Left lobe of liver (tissue), 1 donor: ENCODE data around the gene ELOVL1. TPM values are rescaled to one million over a fixed set of nuclear protein-coding genes. Genes with fewer than 3 reads are reported as not detected.

Experiments
- total RNA-seq: library from RNA; stranded (reverse); gene quantifications from one replicate; pipeline ENCODE4 v1.2.1, GENCODE V29; 2021
- donor health status: DM: no; HTN: yes; CAD: no.

Gene ELOVL1
- total RNA-seq, 1 donor from 2014 or later = 21.7 TPM

Other genes with a start within 250 kb of the ELOVL1 start
- 76.1 TPM for gene EBNA1BP2, start 195.7 kb downstream of the ELOVL1 start, total RNA-seq
- gene CFAP57, start 195.7 kb downstream of the ELOVL1 start, total RNA-seq = not detected
- gene TMEM125, start 98.0 kb downstream of the ELOVL1 start, total RNA-seq = 0.45 TPM
- gene C1orf210, start 82.4 kb downstream of the ELOVL1 start, total RNA-seq = 2.6 TPM
- gene TIE1, start 67.0 kb downstream of the ELOVL1 start, total RNA-seq = 8.5 TPM
- 0.15 TPM for gene MPL, start 30.2 kb downstream of the ELOVL1 start, total RNA-seq
- 0.78 TPM for gene CDC20, start 9.0 kb downstream of the ELOVL1 start, total RNA-seq
- 19.7 TPM for gene MED8, start 21.8 kb upstream of the ELOVL1 start, total RNA-seq
- 21.3 TPM for gene SZT2, start 21.9 kb upstream of the ELOVL1 start, total RNA-seq
- gene HYI, start 85.9 kb upstream of the ELOVL1 start, total RNA-seq = 47.1 TPM
- 290 TPM for gene PTPRF, start 162.9 kb upstream of the ELOVL1 start, total RNA-seq